Cardiac fibroblast (primary cell): Measurements from ENCODE around the gene HSPB8.

Source experiments
- DNase-seq, 2 donors: peaks; one replicate each; pipeline versions ENCODE4 v3.0.0 to v3.0.0-alpha.2; 2010; ENCODE audit warnings: low read depth in 2 of 2
- H3K4me3 ChIP-seq, 2 donors: replicated peaks in 1 of 2; 1 replicate in 1 of 2; 2 replicates in 1 of 2; pipeline ENCODE4 v1.5.1; 2011; ENCODE audit warnings: low read depth in 2 of 2, low read length in 2 of 2, mild to moderate bottlenecking in 2 of 2, moderate library complexity in 1 of 2
- TF ChIP-seq, protein P1 (sequence below): IDR thresholded peaks from one replicate; pipeline ENCODE4 v1.5.1; 2011; ENCODE audit warnings: low read depth, mild to moderate bottlenecking, low read length, inconsistent platforms

Gene HSPB8

DNA sequence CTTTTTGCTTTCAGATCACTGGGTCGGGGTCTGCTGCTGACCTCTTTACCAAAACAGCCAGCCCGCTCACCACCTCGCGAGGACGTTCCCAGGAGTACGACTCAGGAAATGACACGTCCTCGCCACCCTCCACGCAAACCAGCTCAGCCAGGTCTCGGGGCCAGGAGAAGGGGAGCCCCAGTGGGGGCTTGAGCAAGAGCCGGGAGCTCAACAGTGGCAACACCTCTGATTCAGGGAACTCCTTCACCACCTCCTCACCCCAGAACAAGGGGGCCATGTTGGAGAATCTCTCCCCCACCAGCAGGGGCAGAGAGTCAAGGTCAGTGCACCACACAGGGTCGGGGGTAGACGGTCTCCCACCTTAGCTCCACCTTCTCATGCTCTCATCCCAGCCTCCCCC is 33.4 kb upstream of the HSPB8 start:
- TF ChIP-seq, protein P1, sequence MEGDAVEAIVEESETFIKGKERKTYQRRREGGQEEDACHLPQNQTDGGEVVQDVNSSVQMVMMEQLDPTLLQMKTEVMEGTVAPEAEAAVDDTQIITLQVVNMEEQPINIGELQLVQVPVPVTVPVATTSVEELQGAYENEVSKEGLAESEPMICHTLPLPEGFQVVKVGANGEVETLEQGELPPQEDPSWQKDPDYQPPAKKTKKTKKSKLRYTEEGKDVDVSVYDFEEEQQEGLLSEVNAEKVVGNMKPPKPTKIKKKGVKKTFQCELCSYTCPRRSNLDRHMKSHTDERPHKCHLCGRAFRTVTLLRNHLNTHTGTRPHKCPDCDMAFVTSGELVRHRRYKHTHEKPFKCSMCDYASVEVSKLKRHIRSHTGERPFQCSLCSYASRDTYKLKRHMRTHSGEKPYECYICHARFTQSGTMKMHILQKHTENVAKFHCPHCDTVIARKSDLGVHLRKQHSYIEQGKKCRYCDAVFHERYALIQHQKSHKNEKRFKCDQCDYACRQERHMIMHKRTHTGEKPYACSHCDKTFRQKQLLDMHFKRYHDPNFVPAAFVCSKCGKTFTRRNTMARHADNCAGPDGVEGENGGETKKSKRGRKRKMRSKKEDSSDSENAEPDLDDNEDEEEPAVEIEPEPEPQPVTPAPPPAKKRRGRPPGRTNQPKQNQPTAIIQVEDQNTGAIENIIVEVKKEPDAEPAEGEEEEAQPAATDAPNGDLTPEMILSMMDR = no peak
- H3K4me3 ChIP-seq = no peak overlapping the region
- no peak for DNase-seq

DNA sequence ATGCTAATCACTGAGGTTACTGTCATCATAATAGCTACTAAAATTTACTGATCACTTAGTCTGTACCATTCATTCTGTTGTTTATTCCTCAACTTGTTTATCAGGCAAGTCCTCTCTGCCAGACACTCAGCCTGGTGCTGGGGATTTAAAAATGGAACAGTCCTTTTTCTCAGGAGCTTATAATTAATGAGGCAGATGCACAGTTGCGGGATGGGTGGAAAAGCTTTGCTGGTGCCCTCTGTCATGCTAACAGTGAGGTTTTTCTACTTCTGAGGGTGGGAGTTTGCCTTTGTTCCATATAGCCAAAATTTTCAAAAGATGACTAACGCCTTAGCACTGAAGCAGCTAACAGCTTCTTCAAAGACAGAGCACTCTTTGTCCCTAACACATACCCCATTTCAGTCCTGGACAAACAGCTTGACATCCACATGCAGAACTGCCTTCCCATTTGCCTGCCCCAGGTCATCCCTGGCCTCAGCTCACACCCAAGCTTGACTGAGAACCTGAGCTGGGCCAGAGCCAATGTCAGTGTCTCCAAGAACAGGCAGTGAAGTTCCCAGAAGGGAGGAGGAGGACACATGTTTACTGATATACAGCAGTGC is 30.8 kb upstream of the HSPB8 start:
- TF ChIP-seq, protein P1 = no peak
- DNase-seq = no peak
- H3K4me3 ChIP-seq = no peak overlapping the region

DNA sequence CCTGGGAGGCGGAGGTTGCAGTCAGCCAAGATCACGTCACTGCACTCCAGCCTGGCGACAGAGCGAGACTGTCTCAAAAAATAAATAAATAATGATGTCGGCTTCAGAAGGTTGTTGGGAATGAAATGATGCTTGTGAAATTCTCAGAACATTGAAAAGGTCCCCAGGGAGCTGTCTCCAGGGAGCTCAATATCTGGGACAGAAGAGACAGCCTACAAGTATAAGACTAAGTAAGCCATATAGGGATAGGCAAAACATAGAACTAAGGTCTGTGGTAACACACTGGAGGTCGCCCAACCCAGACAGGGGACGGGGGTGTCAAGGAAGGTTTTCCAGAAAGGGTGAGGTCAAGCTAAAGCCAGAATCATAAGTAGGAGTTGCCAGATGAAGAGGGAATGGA is 29.5 kb upstream of the HSPB8 start:
- H3K4me3 ChIP-seq = no peak overlapping the region
- DNase-seq = no peak
- TF ChIP-seq, protein P1 = no peak

DNA sequence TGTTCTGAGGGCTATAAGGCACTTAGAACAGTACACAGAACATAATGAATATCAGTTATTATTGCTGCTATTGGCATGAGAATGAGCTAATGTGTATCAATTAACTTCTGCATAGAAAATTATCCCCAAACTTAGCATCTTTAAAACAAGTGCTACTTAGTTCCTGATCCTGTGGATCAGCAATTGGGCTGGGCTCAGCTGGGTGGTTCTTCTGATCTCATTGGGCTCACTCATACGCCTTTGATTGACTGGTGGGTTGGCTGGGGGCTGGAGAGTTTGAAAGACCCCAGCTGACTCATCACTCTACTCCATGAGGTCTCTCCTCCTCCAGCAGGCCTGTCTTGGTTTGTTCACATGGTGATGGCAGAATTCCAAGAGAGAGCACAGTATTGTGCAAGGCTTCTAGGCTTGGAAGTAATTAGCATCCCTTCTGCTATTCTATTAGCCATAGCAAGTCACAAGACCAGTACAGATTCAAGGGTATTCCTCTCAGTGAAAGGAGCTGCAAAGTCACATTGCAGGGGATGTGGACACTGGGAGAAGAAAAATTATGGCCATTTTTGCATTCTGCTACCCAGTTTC is 27.2 kb upstream of the HSPB8 start:
- TF ChIP-seq, protein P1 = no peak
- no peak overlapping the region for H3K4me3 ChIP-seq
- DNase-seq = peak; percentile 3 to 17

DNA sequence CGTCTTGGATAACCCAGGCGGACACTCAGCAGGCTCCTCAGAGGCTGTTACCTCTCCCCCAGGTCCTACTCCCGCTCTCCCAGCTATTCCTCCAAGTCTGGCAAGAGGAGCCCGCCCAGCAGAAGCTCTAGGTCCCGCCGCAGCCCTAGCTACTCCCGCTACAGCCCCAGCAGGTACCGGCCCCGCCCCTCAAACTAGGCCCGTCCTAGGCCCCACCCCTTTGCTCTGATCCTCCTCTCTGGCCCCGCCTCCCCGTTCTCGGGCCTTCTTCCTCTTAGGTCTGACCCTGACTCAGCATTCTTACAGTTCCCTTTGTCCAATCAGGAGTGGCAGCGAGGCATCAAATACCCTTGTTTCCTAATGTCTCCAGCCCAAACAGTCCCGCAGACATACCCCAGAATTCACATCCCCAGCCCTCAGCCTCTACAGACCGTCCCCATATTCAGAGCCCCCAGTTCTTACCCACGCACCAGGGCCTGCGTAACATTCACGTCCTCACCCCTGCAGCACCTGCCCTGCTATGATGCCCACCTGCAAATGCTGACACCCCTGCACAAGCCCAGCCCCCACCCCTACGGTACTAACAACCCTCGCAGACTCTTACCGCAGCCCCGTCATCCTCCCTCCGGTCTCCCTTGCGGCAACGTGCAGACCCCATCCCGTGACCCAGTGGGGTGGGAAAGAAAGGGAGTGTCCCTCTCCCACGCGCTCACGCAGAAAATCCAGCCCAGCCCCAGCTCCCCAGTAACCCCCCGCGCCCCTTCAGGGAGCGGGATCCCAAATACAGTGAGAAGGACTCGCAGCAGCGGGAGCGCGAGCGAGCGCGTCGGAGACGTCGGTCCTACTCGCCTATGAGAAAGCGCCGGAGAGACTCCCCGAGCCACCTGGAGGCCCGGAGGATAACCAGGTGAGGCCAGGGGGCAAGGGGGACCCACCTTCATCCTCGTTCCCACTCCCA is 25.0 kb upstream of the HSPB8 start:
- no peak overlapping the region for H3K4me3 ChIP-seq
- peak in 1 of 2 donors; percentile 4 for DNase-seq
- TF ChIP-seq, protein P1 = no peak

DNA sequence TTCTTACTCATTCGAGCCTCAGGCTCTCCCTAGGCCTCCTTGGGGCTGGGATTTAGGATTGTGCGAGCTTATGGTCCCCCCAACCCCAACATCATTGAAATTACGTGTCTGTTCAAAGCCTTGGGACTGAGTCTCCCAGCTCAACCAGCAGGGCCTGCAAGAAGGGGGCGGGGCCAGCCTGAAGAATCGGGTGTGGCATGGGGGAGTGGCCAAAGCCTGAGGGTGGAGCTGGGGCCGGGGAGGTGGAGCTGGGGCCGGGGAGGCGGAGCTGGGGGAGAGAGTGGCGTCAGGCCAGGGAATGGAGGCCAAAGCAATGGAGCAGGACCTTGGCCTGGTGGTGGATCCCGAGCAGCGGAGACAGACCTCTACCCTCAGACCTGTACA is 24.3 kb upstream of the HSPB8 start:
- TF ChIP-seq, protein P1 = no peak
- DNase-seq = no peak
- H3K4me3 ChIP-seq = no peak overlapping the region
